ENCODE measurements around the gene UBAP1.
"Not testable (repeated sequence)": the region's sequence is repeated elsewhere in the genome, so short reads cannot be mapped to it uniquely, and the experiment has no call there.

Gene UBAP1

DNA sequence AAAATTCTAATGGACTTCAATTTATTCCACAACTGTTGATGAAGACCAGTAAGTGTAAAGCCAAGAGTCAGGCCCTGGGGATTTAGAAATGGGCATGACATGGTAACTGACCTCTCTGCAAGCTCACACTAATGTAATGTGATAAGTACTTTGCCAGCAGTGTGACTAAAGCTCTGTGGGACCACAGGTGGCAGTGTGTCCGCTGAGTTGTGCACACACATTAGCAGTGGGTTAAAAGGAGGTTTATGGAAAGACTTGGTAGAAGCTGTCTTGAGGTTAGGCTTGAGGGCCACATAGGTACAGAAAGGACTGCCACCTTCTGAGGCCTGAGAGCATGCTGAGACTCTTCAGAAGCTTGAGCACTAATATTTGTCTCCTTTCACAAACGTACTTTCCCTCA is 67.6 kb downstream of the UBAP1 start (continued):
- no peak for TF ChIP-seq TRIM28 (IDR thresholded peaks at IDR 0.05; ENCODE audit: borderline replicate concordance, low read length)

DNA sequence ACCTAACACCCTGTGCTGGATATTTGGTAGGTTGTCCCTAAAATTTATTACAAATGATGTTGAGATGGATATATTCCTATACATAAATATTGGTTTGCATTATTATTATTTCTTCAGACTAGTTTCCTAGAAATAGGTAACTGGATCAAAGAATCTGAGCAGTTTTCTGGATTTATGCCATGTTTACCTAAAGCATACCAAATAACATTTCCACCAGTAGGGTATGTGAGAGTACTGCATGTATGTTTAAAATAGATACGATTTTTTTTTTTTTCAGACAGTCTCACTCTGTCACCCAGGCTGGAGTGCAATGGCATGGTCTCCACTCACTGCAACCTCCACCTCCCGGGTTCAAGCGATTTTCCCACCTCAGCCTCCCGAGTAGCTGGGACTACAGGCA is 68.9 kb downstream of the UBAP1 start:
- H3K36me3 ChIP-seq (ENCODE audit: control insufficient read depth in 2 of 2, insufficient read depth in 1 of 2, low read length in 2 of 2), result peaks cover 4 to 60% of the 10 kb centered on the region in 2 experiments; a peak in 2 of 3 replicates
- POLR2A ChIA-PET; CTCF ChIA-PET; H3K4me3 ChIP-seq (ENCODE audit: low read depth, low read length); H3K27ac ChIP-seq (ENCODE audit: extremely low read depth, low read depth, low read length); H3K4me1 ChIP-seq (ENCODE audit: control insufficient read depth, insufficient read depth, low read length); H3K9me3 ChIP-seq (ENCODE audit: control insufficient read depth, insufficient read depth, low read depth, low read length): not testable (repeated sequence)

- Histone ChIP-seq H3K4me3 (ENCODE audit: low read depth, low read length) (no peak overlapping the region), H3K27ac (ENCODE audit: extremely low read depth, low read depth, low read length) (no peak overlapping the region), H3K36me3 (ENCODE audit: control insufficient read depth in 2 of 2, insufficient read depth in 1 of 2, low read length in 2 of 2) (peaks cover 0 to 63% of the 10 kb centered on the region in 2 experiments; a peak in 2 of 3 replicates), H3K4me1 (ENCODE audit: control insufficient read depth, insufficient read depth, low read length) (no peaks in the 10 kb centered on the region), H3K9me3 (ENCODE audit: control insufficient read depth, insufficient read depth, low read depth, low read length) (no peaks in the 10 kb centered on the region)
- CTCF ChIA-PET, result interaction anchor here (0.7 to 1.3 kb wide), 4 partner anchors 10 to 239 kb away, joined by 3 to 4 read pairs (median 3); no protein-coding TSS in a partner anchor
- no peak for TF ChIP-seq ZNF133 (tag by site-specific recombination; IDR thresholded peaks at IDR 0.05)
- no peak for TF ChIP-seq ZNF514 (tag by site-specific recombination; IDR thresholded peaks at IDR 0.05)
- POLR2A ChIA-PET, result interaction anchor here (0.6 kb wide), 2 partner anchors 158 to 184 kb away, joined by 3 to 4 read pairs; no protein-coding TSS in a partner anchor
These were observed 70.4 kb downstream of the UBAP1 start for GRCh38 chr9:34249274-34249673.

- ChIA-PET POLR2A (no interaction called here), CTCF (interaction anchor here (0.6 to 1.6 kb wide), 5 partner anchors 15 to 353 kb away, joined by 3 read pairs; no protein-coding TSS in a partner anchor)
- H3K27ac ChIP-seq (ENCODE audit: extremely low read depth, low read depth, low read length), result no peak overlapping the region
- no peak overlapping the region for H3K4me3 ChIP-seq (ENCODE audit: low read depth, low read length)
- no peaks in the 10 kb centered on the region for H3K4me1 ChIP-seq (ENCODE audit: control insufficient read depth, insufficient read depth, low read length)
- H3K36me3 ChIP-seq (ENCODE audit: control insufficient read depth in 2 of 2, insufficient read depth in 1 of 2, low read length in 2 of 2), result peaks cover 0 to 77% of the 10 kb centered on the region in 2 experiments; a peak in 2 of 3 replicates
- no peaks in the 10 kb centered on the region for H3K9me3 ChIP-seq (ENCODE audit: control insufficient read depth, insufficient read depth, low read depth, low read length)
- TF ChIP-seq ZNF311 (tag by site-specific recombination; IDR thresholded peaks at IDR 0.05; ENCODE audit: borderline replicate concordance), result no peak
- no peak for TF ChIP-seq PRDM4 (tag by site-specific recombination; IDR thresholded peaks at IDR 0.05)
- TF ChIP-seq ZNF785 (tag by site-specific recombination; IDR thresholded peaks at IDR 0.05), result no peak
- no peak for TF ChIP-seq ZNF624 (tag by site-specific recombination; IDR thresholded peaks at IDR 0.05)
- no peak for TF ChIP-seq ZNF704 (tag by site-specific recombination; IDR thresholded peaks at IDR 0.05)
- no peak for TF ChIP-seq ZNF792 (tag by site-specific recombination; IDR thresholded peaks at IDR 0.05)
- TF ChIP-seq ZNF16 (tag by site-specific recombination; IDR thresholded peaks at IDR 0.05; ENCODE audit: low read depth), result no peak
- TF ChIP-seq, protein P1, sequence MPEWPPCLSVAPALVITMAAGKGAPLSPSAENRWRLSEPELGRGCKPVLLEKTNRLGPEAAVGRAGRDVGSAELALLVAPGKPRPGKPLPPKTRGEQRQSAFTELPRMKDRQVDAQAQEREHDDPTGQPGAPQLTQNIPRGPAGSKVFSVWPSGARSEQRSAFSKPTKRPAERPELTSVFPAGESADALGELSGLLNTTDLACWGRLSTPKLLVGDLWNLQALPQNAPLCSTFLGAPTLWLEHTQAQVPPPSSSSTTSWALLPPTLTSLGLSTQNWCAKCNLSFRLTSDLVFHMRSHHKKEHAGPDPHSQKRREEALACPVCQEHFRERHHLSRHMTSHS (tag by site-specific recombination; IDR thresholded peaks at IDR 0.05), result no peak
- TF ChIP-seq BCL11B (tag by site-specific recombination; IDR thresholded peaks at IDR 0.05; ENCODE audit: low read depth), result no peak
- no peak for TF ChIP-seq ZNF560 (tag by site-specific recombination; IDR thresholded peaks at IDR 0.05; ENCODE audit: borderline replicate concordance)
- TF ChIP-seq PRDM1 (tag by site-specific recombination; IDR thresholded peaks at IDR 0.05), result no peak
- TF ChIP-seq, protein P2, sequence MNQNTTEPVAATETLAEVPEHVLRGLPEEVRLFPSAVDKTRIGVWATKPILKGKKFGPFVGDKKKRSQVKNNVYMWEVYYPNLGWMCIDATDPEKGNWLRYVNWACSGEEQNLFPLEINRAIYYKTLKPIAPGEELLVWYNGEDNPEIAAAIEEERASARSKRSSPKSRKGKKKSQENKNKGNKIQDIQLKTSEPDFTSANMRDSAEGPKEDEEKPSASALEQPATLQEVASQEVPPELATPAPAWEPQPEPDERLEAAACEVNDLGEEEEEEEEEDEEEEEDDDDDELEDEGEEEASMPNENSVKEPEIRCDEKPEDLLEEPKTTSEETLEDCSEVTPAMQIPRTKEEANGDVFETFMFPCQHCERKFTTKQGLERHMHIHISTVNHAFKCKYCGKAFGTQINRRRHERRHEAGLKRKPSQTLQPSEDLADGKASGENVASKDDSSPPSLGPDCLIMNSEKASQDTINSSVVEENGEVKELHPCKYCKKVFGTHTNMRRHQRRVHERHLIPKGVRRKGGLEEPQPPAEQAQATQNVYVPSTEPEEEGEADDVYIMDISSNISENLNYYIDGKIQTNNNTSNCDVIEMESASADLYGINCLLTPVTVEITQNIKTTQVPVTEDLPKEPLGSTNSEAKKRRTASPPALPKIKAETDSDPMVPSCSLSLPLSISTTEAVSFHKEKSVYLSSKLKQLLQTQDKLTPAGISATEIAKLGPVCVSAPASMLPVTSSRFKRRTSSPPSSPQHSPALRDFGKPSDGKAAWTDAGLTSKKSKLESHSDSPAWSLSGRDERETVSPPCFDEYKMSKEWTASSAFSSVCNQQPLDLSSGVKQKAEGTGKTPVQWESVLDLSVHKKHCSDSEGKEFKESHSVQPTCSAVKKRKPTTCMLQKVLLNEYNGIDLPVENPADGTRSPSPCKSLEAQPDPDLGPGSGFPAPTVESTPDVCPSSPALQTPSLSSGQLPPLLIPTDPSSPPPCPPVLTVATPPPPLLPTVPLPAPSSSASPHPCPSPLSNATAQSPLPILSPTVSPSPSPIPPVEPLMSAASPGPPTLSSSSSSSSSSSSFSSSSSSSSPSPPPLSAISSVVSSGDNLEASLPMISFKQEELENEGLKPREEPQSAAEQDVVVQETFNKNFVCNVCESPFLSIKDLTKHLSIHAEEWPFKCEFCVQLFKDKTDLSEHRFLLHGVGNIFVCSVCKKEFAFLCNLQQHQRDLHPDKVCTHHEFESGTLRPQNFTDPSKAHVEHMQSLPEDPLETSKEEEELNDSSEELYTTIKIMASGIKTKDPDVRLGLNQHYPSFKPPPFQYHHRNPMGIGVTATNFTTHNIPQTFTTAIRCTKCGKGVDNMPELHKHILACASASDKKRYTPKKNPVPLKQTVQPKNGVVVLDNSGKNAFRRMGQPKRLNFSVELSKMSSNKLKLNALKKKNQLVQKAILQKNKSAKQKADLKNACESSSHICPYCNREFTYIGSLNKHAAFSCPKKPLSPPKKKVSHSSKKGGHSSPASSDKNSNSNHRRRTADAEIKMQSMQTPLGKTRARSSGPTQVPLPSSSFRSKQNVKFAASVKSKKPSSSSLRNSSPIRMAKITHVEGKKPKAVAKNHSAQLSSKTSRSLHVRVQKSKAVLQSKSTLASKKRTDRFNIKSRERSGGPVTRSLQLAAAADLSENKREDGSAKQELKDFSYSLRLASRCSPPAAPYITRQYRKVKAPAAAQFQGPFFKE (tag by site-specific recombination; IDR thresholded peaks at IDR 0.05; ENCODE audit: borderline replicate concordance), result no peak
- no peak for TF ChIP-seq ZNF626 (tag by site-specific recombination; IDR thresholded peaks at IDR 0.05)
- TF ChIP-seq ZNF324 (tag by site-specific recombination; IDR thresholded peaks at IDR 0.05), result no peak
- TF ChIP-seq EGR2 (tag by site-specific recombination; IDR thresholded peaks at IDR 0.05; ENCODE audit: low read depth), result no peak
- TF ChIP-seq ZNF654 (tag by site-specific recombination; IDR thresholded peaks at IDR 0.05; ENCODE audit: low read depth), result no peak
- no peak for TF ChIP-seq ZNF843 (tag by site-specific recombination; IDR thresholded peaks at IDR 0.05)
These were observed 71.9 kb downstream of the UBAP1 start for GRCh38 chr9:34250721-34251120.

All from HEK293 (cell line).